SKM-1 (cell line): Measurements from ENCODE around the gene LHX8.
"Not testable (repeated sequence)": the region's sequence is repeated elsewhere in the genome, so short reads cannot be mapped to it uniquely, and the experiment has no call there.

Experiments
- DNase-seq: peaks from one replicate; lab custom pipeline; 2025; ENCODE audit not compliant: unreplicated experiment; lab: John Stamatoyannopoulos, UW

LHX8 gene

DNA sequence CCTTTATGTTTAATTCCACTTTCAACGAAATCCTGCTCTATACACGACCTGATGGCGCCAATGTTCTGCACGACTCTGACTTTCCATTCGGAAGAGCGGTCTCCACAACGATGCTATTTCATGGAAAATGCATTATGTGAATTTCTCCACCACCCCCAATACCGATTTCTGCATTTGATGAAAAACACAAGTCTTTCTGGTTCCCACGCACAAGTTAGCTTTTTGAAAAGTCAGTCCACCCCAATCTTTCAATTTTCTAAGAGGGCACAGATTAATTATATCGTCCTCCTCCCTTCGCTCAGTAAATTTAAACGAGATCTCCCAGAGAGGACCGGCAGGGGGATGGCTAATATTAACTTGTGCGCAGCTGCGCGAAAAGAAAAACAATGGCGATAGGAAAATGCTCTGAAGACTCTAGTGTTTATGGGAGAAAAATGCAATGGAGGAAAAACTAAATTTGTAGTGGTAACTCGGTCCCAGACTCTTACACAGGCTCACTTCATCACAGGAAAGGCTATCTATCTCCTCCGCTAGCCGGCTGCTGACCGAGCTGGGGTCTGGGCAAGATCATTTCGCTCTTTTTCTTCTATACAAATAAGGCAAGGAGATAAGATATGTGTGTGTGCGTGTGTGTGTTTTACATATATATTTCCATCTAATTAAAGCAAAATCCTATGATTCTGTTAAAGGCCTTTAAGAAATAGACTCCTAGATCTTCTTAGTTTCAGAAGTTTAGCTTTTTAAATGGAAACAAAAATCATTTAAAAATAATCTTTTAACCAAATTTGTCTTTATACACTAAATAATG lies 1.2 kb upstream of the LHX8 start:
- no peak for DNase-seq

DNA sequence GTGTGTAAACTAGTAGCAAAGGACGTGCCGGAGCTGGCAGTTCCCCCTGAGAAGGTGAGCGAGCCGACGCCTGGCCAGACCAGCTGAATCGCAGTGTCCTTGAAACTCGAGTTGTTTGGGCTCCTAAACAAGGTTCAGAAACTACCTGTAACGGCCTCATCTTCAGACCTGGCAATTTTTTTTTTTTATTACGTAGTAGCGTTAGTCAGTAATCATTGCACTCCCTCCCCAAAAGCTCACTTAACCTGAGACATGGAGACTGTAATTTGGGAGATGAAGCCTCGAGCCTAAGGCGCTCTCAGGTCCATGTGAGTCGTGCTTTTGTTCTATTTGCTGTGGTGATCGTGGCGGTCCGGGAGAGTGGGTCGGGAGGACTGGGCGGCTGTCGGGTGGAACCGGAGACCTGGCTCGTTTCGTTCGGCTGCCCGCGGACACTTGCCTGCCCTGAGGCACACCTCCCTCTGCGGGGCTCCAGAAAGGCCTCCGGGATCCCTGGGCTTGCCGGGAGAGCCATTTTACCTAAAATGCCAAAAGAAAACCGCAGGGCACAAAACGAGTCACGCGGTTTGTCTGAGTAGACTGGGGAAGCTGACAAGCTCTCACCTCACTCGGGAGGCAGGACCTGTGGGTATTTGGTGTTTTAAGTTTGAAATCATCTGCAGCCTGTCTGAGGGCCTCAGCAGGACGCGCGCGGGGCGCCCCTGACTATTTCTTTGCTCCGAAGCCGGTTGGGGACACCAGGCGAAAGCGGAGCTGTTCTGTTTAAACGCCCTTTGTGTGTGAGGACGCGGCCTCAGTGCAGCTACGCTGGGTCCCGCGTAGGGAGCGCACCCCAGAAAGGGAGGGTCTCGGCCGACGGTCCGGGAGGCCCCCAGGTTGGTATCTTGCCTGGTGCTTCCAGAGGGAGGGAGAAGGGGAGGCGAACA lies 722 bp downstream of the LHX8 start:
- no peak for DNase-seq

DNA sequence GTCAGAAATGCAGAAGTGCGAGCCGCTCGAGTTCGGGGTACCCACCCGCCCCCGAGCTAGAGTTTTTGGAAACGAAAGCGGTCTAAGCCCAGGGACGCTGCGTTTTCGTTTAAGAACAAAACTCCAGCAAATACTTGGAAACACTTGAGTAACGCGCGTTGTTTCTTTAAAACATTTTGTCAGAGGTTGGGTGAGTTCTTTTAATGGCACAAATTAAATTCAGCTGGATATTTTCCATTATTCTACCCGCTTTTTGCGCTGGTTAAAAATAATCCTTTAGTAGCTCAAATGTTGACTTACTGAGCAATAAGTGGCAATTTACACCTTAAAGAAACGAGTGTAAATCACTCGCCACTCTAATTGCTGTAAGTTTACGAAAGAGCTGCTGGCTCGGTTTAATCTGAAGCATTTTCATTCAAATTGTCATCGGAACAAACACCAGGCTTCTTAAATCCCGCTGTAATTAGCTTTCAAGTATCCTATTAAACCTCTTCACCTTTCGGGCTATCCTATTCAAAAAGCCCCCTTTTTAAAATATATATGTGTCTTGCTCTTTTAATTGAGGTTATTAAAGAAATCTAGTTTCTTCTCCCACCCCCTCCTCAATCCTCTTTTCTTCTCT lies 1.5 kb downstream of the LHX8 start:
- DNase-seq, result no peak

DNA sequence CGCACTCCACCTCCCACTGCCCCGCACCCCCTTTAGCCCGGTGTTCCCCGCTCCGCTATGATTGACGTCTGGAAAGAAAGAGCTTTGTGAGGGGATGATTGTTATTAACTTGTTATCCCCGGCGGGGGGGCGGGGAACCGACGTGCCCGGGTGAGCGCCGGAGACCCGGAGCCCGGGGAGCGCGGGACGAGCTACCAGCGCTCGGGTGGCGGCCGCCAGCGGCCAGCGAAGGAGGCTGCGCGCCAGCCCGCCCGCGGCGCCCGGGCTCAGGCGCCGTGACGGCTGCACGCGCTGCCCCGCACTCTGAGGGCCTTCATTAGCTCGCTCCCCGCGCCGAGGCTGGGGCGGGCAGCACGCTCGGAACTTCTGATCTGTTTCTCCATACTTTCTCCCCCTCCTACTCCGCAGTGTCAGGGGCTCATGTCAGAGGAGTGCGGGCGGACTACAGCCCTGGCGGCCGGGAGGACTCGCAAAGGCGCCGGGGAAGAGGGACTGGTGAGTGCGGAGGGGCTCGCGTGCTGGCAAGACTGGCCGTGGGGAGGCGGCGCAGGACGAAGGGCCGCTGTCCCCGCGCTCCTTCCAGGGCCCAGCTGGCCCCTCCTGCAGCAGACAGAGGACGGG lies 2.1 kb downstream of the LHX8 start:
- no peak for DNase-seq

DNA sequence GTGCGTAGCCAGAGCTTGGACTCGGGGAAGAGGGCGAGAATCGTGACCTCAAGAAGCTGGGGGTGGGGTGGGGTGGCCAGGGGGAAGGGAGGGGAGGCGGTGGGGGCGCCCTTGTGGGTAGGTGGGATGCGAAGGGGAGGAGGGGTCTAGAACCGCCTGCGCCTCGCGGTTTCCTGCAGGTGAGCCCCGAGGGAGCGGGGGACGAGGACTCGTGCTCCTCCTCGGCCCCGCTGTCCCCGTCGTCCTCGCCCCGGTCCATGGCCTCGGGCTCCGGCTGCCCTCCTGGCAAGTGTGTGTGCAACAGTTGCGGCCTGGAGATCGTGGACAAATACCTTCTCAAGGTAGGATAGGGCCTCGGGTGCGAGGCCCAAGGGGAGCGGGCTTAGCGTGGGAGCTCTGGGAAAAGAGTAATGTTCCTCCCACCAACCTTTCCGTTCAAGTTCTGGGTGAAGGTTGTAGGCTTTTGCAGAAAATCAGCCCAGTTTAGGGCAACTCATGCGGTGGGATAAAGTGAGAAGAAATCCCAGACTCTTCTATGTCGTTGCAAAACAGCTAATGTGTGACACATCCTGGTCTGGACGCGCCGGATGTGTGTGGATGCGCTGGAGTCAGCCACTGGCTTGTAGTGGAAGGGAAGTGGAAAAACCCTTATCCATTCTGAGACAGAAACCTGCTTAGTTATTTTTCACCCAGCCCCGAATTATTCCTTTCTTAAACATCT lies 2.9 kb downstream of the LHX8 start:
- no peak for DNase-seq

DNA sequence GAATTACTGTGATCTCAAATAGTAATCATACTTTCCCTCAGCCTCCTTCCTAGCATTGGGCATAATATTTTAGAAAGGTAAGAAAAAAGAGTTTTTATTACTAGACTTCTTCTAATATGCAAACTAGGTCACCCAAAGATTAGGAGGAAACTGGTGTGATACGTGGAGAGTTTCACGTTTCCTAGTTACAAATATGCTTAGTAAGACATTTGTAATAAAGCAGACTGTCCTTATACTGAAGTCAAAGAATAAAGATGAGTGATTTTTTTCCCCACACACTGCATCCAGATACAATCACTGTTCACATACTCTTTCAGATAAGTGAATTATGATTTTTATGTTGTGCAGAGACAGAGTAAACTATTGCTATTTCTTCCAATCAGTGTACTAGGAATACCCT lies 17.9 kb downstream of the LHX8 start:
- no peak for DNase-seq

DNA sequence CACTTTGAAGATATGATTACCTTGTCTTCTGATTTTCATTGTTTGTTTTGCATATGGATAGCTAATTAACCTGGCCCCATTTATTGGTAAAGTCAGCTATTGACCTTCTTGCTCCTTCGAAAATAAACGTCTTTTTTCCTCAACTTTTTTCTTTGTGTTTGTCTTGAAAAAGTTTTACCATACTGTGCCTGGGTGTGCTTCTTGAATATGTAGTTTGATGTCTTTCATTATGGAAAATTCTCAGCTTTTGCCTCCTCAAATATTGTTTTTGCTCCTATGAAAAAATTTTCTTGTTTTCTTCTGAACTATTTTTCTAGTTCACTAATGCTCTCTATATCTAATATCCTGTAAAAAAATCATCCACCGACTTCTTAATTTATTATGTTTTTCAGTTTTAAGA lies 25.0 kb downstream of the LHX8 start:
- no peak for DNase-seq

DNA sequence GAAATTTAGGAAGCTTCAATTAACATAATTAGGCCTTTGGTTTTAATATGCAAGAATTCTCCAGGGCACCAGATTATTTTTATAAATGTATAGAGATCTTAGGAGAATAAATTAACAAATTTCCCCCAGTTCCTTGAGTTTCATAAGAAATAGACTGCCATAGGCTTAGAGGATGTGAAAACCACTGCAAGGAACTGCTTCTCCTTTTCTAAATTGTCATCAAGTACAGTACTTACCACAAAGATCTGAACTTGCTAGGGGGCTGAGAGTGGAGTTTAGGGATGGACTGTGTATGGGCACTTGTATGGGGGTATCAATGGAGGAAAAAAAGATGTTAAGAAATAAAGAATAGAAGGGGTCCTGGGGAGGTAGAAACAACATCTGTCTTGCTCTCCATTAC lies 31.1 kb downstream of the LHX8 start:
- no peak for DNase-seq

DNA sequence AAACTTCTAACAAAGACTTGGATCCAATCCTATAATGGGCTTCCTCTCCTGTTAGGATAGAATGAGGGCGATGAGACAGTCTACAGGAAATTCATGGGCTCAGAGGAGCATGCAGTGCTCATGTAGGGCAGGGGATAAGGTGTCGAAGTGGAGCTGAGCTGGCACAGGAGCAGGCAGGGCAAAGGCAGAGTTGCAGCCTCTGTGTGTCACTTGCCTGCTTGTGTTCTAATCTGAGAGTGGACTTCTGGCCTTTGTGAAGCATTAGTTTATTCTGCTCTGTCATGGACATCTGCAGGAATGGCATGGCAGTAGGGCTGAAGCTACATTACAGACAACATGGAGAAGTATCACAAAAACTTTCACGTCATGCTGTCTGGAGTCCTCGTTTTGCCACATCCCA lies 32.6 kb downstream of the LHX8 start:
- no peak for DNase-seq

DNA sequence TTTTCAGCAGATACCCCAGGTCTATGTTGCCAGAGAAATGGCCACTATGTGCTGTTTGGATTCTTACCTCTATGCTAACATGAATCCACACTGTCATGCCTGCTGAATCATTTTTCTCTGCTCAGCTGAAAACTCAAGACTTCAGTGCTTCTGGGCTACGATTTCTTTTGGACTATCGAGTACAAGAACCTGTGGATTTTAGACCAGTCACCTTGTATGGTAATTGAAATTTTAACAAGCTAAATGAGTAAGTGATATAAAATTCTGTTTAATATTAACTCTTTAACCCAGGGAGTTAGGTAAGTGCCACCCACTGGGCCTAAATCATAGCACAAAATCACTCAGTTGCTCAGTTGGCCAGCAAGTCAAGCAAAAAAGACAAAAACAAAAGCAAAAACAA lies 35.8 kb downstream of the LHX8 start:
- no peak for DNase-seq

DNA sequence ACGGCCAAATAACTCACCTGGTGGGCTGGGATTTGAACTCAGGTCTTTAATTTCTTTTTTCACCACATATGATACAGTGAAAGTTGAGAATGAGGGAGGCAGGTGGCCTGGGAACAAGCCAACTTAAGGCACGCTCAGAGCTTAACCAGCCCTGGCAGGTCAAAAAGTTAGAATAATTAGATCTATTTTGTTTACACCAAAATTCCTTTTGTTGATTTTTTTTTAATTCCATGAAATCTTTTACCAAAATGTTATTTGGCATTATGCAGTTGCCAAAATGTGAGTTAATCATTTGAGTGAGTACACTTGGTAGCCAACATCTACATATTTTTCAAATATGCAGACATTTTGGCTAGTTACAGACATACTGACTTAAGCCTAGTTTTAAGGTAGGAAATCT lies 36.8 kb downstream of the LHX8 start:
- DNase-seq, result no peak

DNA sequence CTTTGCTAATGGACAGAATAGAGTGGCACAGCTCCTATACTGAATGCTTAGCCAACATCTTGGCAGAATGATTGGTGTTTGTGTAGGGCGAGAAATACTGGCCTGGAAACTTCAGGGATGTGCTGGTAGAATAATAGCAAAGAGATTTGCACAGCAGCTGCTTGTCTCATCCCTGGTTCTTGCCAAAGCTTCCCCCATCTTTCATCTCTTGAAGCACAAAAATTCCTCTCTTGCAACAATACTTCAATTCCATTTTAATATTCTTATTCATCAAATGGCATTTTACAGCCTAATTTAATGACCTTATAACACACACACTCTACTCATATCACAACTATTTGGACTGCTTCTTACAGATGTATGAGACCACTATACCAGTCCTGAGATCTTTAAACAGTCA lies 37.7 kb downstream of the LHX8 start:
- no peak for DNase-seq

DNA sequence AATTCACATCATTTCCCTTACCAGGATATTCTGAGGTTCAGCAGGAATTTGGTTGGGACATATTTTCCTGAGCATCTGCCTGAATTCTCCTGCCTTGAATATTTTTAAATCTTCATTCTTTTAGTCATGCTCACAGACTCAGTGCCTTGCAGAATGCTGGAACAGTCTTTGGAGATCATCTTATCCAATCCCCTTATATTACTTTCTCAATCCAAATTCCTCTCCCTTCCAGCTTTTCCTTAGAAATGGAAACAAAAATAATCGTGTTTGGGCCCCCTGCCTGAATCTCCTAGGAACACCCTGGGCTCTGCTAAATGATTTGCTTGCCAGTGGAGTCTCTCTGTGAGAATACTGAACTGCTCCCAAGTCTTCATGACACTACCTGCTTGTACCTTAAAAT lies 38.4 kb downstream of the LHX8 start:
- DNase-seq, result no peak

DNA sequence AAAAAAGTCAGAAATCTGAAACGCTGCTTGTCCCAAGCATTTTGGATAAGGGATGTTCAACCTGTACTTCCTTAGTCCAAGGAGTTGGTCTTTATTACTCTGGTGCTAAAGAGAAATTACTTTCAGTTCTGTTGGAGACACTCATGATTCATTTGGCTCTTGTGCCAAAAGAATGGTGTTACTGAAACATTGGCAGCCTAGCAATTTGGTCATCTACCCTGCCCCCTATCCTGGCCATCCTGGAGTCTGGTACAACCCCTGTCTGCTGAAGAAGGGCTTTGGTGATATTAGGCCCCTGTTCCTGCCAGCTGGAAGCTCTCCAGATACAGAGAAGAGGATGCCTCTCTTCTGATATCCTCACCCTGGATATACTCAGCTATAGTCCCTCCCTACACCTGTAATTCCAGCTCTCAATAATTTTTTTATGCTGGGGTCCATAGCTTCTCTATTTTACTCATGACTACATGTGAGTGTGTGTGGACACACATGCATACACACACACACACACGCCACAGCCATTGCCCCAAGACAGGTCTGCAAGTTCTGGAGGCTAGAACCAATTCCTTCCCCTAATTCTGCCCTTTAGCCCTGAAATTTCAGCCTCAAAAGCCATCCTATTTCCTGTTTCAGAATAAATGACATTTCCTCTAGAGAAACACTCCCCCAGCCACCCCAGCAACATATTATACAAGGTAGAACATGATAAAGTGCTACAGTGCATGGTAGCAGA lies 40.0 kb downstream of the LHX8 start:
- DNase-seq, result peak; percentile 35

DNA sequence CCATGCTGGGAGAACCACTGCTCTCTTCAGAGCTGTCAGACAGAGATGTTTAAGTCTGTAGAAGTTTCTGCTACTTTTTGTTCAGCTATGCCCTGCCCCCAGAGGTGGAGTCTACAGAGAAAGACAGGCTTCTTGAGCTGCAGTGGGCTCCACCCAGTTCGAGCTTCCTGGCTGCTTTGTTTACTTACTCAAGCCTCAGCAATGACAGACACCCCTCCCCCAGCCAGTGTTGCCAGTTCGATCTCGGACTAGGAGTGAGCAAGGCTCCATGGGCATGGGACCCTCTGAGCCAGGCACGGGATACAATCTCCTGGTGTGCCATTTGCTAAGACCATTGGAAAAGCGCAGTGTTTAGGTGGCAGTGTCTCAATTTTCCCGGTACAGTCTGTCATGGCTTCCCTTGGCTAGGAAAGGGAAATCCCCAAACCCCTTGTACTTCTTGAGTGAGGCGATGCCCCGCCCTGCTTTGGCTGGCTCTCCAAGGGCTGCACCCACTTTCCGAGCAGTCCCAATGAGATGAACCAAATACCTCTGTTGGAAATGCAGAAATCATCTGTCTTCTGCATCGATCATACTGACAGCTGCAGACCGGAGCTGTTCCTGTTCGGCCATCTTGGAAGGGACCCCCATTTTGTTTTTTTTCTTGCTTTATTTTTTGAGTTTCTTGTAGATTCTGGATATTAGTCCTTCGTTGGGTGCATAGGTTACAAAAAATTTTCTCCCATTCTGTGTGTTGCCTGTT lies 47.2 kb downstream of the LHX8 start:
- DNase-seq, result not testable (repeated sequence)

DNA sequence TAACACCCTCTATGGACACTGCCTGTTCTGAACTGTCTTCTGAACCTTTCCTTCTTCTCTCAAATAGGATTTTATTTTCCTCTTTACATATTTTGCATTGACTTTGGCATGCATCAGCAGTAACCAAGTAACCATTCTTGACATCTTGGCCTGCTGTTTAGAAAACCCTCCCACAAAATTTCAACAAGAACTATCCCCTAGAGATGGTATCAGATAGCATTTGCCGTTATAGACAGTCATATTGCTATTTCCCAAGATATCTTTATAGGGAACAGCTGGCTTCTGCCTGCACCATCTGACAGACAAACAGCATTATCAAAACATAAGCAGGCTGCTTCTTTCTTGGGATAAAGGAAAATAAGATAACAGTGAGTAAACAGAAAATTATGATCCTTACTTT lies 54.7 kb downstream of the LHX8 start:
- no peak for DNase-seq

DNA sequence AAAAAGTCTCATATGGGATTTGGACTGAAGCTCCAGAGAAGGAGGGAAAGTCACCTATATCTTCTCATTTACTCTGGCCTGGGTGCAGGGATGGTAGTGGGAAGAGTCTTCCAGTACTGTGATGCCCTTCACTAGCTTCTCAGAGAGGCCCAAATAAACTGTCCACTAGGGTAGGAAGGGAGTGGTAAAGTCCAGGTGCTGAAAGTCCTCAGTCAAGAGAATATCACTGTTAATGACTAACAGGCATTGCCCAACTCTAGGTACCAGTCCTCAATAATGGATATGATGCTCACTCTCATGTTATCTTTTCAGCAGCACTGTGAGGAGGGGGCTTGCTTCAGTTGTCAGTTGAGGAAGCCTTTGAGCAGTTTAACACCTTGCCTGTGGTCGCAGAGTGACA lies 64.0 kb downstream of the LHX8 start:
- no peak for DNase-seq

DNA sequence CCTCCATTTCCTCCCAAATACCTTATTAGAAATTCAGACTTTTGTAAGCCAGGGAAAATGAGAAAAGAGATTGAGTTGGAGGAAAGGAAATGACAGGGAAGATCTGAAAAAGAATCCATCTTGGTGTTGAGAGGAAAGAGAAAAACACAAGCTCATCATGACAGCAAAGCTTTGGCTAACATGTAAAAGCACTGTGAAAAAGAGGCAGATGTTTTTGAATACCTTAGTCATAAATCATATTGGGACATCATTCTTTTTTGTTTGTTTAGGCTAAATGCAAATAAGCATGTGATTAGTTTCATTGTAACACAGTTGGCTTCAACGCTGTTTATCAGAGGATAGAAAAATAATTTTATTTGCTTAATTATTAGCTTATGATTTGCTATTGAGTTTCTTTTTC lies 64.6 kb downstream of the LHX8 start:
- DNase-seq, result no peak

DNA sequence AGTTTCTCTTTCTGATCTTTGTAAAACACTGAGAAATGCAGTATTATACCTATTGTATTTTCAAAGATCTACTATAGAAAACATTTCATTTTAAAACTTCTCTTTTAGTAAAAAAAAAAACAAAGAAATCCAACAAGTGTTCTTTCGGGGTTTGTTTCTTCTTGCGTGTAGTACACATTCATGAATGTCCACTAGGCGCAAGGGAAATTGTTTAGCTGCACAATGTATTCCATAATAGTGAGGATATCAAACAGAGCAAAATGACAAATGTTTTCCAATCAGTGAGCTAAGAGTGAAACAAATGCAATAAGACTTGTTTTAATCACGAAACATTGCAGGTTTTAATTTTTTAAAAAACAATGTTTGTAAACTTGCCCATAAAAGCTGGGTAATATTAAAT lies 68.6 kb downstream of the LHX8 start:
- DNase-seq, result no peak
